GM21515 (cell line): ENCODE results near the gene TLL2.

ENCODE experiments used
- ATAC-seq: cut with Tn5 transposase; IDR thresholded peaks from one replicate; pipeline ENCODE4 v1.9.1; 2021; ENCODE audit not compliant: unreplicated experiment

The TLL2 gene

DNA sequence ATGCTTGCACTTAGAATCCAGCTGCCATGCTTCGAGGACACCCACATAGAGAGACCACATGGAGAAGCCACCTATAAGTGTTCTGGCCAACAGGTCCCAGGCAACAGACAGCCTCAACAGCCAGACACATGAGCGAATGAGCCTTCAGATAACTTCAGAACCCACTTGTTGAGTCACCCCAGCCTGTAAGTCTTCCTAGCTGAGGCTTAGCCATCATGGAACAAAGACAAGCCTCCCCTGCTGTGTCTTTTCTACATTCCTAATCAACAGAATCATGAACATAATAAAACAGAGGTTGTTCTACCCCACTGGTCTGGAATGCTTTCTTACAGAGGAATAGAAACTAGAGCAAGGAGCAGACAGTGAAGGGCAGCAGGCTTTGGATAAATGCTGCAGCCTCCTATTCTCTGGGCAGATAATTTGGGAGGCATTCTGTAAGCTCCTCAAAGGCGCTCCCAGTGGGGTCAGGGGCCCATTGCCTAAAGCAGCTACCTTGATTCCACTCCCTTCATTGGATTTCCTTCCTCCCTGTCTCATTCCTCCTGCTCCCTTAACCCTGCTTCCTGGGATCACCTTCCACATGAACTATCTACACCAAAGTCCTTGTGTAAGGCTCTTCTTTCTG is 4.6 kb downstream of the TLL2 start:
- ATAC-seq: no peak

DNA sequence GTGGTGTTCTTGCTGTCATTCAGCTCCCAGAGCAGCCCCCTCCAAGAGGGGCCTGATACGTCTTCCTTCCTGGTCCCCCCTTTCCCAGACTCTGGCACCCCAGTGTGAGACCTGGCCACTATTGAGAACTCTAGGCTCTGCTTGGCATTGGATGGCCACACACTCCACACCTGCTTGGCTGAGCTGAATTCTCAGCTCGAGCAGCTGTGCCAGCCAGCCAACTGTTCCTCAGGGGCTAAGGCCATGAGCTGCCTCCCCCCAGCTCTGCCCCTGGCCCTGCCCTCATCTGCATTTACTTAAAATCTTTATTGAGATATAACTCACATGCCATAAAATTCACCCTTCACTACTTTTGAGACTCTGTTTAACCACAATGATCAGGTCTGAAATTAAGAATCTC is 6.7 kb downstream of the TLL2 start:
- no peak for ATAC-seq

DNA sequence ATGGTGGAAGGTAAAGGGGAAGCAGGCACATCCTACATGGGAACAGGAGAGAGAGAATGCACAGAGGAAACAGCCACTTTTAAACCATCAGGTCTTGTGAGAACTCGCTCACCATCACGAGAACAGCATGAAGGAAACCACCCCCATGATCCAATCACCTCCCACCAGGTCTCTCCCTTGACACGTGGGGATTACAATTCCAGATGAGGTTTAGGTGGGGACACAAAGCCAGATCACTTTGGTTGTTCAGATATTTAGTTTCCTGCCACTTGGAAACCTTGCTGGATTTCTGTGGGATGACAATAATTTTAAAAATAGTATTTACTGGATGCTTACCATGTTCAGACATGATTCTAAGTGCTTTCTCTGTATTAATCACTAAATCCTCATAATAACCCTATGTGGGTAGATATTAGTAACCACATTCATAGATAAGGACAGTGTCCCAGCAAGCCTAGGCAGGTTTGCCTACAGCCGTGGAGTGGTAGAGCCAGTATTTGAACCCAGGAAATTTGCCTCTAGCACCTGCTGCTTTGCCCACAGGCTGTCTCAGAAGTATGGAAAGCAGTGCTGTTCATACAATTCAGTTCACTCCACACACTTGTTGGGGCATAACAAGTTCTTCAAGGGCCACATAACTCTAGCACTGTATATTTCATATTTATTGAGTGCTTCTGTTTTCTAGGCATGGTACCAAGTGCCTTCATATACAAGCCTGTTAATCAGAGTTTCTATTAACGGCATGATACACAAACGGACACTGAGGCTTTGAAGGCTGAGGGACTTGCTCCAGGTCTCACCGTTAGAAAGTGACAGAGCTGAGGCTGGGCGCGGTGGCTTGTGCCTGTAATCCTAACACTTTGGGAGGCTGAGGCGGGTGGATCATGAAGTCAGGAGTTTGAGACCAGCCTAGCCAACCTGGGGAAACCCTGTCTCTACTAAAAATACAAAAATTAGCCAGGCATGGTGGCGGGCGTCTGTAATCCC is 8.3 kb downstream of the TLL2 start:
- ATAC-seq: no peak

DNA sequence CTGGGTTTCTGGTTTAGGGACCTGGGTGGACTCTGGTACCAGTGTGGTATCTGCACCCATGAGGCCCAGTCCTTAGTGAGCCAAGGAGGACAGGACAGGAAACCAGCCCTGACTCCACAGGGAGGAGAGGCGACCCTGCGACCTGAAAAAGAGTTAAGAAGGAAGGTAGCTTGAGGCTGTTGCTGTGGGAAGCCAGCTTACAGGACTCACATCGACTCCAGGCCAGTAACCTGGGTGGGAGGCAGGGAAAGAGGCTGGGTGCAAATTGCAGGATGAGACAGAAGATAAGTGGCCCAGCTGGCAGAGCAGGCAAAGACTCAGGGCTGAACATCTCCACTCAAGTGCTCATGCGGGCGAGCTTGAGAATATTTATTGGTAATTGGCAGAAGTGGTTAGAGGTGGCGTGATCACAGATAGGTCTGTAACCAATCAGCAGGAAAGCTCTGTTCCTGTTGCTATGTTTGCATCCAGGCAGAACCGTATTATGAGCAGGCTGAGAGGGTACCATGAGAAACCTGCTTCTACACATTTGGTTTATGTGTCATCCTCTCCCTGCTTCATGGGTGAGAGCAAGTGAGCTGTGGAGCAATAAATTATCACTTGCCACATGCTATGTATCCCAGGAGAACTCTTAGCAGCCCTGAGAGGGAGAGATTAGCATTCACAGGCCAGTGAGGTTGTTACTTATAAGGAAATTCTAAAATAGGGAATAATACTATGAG is 11.0 kb downstream of the TLL2 start:
- no peak for ATAC-seq

GRCh38 chr10:96501985-96502384 is 11.7 kb downstream of the TLL2 start:
- no peak for ATAC-seq

GRCh38 chr10:96500519-96500918 is 13.2 kb downstream of the TLL2 start:
- no peak for ATAC-seq

DNA sequence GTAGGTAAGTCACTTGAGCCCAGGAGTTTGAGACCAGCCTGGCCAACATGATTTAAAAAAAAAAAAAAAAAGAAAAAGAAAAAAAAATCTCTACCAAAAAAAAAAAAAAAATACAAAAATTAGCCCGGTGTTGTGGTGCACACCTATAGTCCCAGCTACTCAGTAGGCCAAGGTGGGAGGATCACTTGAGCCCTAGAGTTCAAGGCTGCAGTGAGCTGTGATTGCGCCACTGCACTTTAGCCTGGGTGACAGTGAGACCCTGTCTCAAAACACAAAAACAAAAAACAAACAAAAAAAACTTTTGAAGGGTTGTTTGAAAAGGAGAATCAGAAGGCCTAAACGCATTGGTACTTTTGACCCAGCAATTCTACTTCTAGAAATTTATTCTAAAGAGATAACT is 13.7 kb downstream of the TLL2 start:
- ATAC-seq: no peak

DNA sequence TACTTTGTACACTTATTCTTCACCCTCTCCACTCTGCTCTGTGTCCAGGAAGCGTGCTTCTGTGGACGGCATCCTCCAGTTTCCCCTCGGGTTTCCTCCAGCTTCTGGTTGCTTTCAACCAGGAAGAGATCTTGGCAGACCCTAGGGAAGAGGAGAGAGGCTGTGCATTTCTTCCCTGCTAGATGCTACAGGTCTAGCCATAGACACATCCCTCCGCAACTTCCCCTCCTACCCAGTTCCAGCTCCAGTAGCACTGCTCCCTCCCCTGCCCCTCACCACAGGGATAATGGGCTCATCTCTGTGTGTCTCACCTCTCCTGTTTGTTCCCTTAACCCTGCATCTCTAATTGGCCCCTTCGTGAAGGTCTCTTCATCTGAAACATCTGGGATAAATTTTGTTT is 16.3 kb downstream of the TLL2 start:
- no peak for ATAC-seq

- ATAC-seq: no peak
These were observed 17.3 kb downstream of the TLL2 start for GRCh38 chr10:96496281-96496925.

DNA sequence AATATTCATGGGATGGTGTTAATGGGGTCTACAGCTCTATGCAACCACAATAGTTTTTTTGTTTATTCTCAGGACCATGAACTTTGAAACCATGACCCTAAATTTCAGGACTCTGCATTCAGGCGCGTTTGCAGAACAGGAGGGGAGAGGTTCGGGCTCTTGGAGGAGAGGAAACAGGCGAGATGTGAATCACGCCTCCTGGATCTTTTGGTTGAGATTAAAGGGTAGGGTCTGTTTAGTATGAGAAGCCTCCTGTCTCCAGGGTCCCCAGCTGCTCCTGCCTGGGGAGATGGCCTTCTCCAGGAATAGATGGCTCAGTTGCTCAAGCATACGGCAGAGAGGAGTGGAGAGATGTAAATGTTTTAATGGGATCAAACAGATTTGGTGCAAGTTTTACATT is 18.2 kb downstream of the TLL2 start:
- ATAC-seq: no peak

DNA sequence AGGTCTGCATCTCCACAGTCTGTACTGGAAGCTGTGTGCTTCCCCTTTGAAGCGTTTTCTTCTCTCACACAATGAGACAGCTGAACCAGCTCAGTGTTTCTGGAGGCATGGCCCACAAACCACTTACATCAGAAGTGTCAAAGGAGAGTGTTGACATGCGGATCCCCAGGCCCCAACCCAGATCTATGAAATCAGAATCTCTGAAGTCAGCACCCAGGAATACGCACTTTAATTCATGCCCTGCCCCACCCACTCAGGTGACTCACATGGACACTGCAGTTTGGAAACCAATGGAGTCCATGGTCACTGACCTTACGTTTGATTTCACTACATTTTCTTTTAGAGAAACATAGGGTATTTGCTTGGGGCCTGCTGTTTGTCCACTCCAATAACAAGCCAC is 19.0 kb downstream of the TLL2 start:
- no peak for ATAC-seq

GRCh38 chr10:96493871-96494525 is 19.7 kb downstream of the TLL2 start:
- ATAC-seq: no peak

GRCh38 chr10:96493254-96493653 is 20.5 kb downstream of the TLL2 start:
- no peak for ATAC-seq

GRCh38 chr10:96491303-96491702 is 22.4 kb downstream of the TLL2 start:
- no peak for ATAC-seq

DNA sequence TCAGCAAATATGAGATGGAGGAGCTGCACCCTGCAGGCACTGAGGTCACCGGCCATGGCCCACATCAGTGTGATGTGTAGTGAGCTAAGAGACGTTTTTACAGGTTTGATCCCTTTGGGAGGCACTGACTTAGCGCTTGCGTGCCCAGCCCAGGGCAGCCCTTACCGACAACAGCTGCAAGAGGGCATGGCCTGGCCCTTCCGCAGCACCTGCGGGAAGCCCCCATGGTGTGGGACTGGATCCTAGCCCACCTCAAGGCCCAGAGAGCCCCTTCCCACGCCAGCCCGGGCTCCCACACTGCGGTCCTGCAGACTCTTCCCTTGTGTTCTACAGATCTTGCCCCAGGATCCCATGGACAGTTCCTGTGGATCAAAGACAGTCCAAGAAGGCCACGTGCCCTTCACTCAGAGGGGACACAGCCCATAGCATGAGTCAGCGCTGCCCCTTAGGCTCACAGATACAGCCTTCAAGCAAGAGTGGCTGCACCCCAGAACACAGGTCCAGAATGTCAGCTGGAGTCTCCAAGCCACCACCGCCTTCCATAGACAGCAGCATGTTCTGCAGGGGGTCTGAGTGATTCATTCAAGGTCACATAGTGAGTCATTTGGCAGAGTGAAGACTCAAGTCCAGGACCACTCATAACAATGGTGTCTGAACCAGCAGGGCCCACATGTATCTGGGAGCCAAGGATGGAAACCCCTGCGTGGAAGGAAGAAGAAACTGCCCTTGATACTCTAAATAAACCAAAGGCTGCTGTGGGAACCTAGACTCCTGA is 25.4 kb downstream of the TLL2 start:
- ATAC-seq: no peak

DNA sequence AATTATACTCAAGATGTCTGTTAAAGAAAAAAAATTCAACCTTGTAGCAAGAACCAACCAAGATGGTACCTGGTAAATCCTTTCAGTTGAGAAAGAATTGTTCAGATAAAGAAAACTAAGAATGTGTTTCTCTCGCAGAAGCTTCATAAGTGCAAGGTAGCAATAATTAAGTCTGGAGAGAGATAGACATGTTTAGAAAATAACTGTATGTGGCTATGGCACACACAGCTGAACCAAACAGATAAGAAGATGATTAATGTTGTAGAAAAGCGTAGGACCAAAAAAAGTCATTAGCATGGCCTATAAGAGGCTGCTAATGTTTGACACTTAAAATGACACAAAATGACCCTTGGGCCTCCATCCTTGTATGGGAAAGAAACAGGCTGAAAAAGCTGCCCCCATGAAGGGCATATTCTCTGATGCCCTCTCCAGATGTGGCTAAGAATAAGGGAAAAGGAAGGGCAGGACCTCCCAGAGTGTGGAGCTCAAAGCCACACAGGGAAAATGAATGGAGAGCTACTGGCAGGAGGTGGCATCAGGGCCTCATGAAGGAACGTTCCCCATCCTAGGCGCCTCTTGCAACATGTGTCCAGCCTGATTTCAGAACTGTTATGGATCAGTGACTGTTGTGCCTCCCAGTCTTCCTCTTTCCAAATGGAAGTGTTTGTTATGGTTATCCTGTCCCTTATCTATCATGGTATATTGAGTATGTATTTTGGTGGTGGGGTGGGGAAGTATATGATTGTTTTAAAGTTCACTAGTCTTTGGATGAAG is 30.7 kb downstream of the TLL2 start:
- ATAC-seq: no peak

DNA sequence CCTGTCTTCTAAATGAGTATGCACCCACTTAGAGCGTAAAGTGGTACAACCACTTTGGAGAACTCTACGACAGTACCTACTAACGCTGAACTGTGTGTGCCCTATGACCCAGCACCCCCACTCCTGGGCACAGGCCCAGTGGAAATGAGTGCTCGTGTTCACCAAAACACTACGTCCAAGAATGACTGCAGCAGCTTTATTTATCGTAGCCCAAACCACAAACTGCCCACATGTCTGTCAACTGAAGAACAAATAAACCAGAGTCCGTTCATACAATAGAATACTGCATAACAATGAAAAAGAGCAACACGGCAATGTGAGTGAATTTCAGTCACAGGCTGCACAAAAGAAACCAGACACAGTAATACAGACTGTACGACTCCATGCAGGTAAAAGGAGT is 35.4 kb downstream of the TLL2 start:
- no peak for ATAC-seq

DNA sequence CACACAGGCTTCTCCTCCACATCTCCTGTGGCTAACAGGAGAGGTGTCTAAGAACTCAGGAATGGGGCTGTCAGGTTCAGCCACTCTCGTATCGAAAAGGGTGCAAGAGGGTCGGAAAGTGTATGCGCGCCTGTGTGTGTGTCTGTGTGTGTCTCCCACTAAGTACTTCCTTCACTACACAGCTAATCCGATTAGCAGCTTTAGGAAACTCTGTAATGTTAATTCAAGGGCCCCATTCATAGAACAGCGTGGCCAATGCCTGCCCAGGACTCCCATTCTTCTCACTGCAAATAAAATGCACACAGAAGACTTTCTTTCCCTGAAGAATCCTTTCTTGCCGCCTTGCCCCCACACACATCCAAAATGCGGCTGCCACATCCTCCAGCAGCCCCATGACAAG is 39.9 kb downstream of the TLL2 start:
- no peak for ATAC-seq

GRCh38 chr10:96470116-96470743 is 43.5 kb downstream of the TLL2 start:
- ATAC-seq: no peak
